Thoracic aorta (tissue), 2 donors: Measurements from ENCODE around the gene FMNL3. TPM values are rescaled to one million over a fixed set of nuclear protein-coding genes. Genes with fewer than 3 reads are reported as not detected.

Experiments
- ATAC-seq: fragments of 150-250 bp; one replicate; pipeline ENCODE4 v1.8.0; 2017; ENCODE audit warnings: low read depth; ENCODE audit not compliant: insufficient number of reproducible peaks, low FRiP score
- DNase-seq: peaks from one replicate; pipeline ENCODE4 v3.0.0-alpha.2; 2020; ENCODE audit warnings: low spot score
- H3K27ac ChIP-seq, 2 donors: fragments of 200-600 bp; sonication (generic); 1 replicate in 1 of 2; 2 replicates in 1 of 2; pipeline ENCODE4 v1.5.1; 2016; ENCODE audit warnings: mild to moderate bottlenecking in 2 of 2, moderate library complexity in 2 of 2
- H3K27me3 ChIP-seq: fragments of 200-600 bp; sonication (generic); replicated peaks from 2 replicates; pipeline ENCODE4 v1.6.0; 2016; ENCODE audit warnings: mild to moderate bottlenecking; ENCODE audit not compliant: insufficient read depth
- H3K36me3 ChIP-seq: fragments of 200-600 bp; sonication (generic); one replicate; pipeline ENCODE4 v1.5.1; 2016
- H3K4me1 ChIP-seq, 2 donors: fragments of 200-600 bp; sonication (generic); 1 replicate in 1 of 2; 2 replicates in 1 of 2; pipeline versions ENCODE4 v1.5.1 to v1.6.0; 2016; ENCODE audit warnings: low read depth in 2 of 2, mild to moderate bottlenecking in 1 of 2; ENCODE audit not compliant: control insufficient read depth in 1 of 2
- H3K4me3 ChIP-seq: fragments of 200-600 bp; sonication (generic); 2 replicates; pipeline ENCODE4 v1.5.1; 2016; ENCODE audit warnings: mild to moderate bottlenecking
- H3K9me3 ChIP-seq: fragments of 200-600 bp; sonication (generic); 2 replicates; pipeline ENCODE4 v1.5.1; 2016
- CTCF ChIP-seq: fragments of 200-600 bp; sonication (generic); IDR thresholded peaks from one replicate; pipeline ENCODE4 v1.5.1; 2019; ENCODE audit warnings: antibody characterized with exemption
- total RNA-seq, 2 donors: library from RNA; depleted of rRNA; stranded (reverse); fragments of >200 nt; gene quantifications; one replicate each; pipeline versions ENCODE4 v1.1.0 to v1.2.3, GENCODE V29; 2016

FMNL3 gene
- total RNA-seq, 2 donors from 2014 or later = 26.7 to 37.4 TPM

DNA sequence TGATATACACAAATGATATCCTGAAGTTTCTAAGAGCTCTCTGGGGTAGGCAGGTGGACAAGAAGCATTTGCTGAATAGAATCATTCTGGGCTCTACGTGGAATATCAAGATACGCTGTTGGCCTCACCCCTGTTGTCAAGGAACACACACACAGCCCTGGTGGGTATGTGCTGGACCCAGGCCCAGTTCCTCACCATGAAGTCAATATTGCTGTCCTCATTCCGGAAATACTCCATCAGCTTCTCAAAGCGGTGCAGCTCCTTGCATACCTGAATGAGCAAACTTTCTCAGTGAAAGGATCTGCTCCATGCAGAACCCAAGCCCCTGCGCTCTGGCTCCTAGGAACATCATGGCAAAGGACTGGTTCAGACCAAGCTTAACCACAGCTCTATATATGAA, 52.5 kb downstream of the FMNL3 start:
- DNase-seq = no peak
- Histone ChIP-seq H3K36me3 (peaks cover 4% of the 10 kb centered on the region), H3K4me3 (no peak overlapping the region)

DNA sequence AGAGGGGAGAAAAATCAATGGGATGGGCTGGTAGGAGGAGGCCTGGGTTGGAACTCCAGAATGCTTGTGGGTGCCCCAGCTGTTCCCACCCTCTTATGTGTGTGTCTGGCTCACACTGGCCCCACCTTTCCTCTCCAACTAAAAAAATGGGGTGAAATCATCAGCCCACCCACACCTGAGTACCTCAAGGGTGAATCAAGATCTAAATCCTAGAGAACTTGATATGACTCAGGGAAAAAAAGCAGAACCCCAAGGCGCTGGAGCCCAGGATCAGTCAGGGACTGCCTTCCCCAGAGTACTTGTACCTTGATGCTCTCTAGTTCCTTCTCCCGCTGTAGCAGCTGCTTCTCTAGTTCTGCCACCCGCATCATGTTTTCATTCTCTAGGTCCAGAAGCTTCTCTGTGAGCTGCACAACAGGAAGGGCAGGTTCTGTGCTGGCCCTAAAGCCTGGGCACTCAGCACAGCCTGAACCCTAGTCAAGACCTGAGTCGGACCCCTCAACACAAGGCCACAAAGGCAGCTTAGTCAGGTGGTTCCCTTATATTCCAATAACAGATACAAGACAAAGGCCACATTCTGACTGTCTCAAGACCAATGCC, 54.2 kb downstream of the FMNL3 start:
- H3K27ac ChIP-seq = no peak overlapping the region
- H3K9me3 ChIP-seq = no peaks in the 10 kb centered on the region
- no peak for ATAC-seq
- peaks cover 3 to 8% of the 10 kb centered on the region in 2 donors for H3K4me1 ChIP-seq
- no peak overlapping the region for H3K4me3 ChIP-seq
- peaks cover 7% of the 10 kb centered on the region for H3K36me3 ChIP-seq
- H3K27me3 ChIP-seq = no peaks in the 10 kb centered on the region
- DNase-seq = no peak
- no peak for TF ChIP-seq CTCF

More for the DNA sequence above, 52.5 kb downstream of the FMNL3 start:
- Histone ChIP-seq H3K27ac (no peak overlapping the region), H3K4me1 (no peaks in the 10 kb centered on the region), H3K9me3 (no peaks in the 10 kb centered on the region), H3K27me3 (no peaks in the 10 kb centered on the region)
- no peak for TF ChIP-seq CTCF
- ATAC-seq = no peak

DNA sequence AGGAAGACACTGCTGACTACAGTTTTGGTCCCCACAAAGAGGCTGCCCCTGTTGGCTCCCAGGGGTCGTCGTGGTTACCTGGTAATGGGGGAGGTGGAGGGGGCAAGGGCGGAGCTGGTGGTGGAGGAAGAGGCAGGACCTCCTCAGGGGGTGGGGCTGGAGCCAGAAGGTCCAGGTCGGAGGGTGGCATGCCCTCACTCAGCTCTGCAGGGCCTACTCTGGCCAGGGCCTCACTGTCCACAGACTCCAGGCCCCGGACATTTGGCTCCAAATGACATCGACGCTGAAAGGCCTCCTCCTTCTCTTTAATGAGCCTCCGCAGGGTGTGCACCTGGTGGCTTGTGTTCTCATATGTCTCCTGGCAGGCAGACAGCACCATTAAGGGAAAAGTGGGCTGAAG, 55.4 kb downstream of the FMNL3 start:
- DNase-seq = no peak

DNA sequence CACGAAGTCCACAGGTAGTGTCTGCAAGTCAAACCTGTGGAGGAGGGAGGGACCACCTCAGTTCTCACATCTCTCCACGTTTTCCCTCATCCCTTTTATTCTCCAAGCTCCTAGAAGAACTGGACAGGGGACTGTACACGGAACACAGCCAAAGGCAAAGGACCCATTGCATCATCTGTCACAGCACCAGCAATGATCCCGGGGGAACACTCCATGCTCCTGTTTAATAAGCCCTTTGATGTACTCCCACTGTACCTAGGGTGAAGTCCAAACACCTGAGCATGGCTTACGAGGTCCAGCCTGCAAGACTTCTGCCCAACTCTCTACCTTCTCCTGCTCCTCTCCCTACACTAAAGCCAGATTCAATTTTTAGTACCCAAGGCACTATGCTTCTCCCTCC, 57.3 kb downstream of the FMNL3 start:
- DNase-seq = no peak
- no peak overlapping the region for H3K4me3 ChIP-seq
- peaks cover 18% of the 10 kb centered on the region for H3K36me3 ChIP-seq

More for the DNA sequence above, 55.4 kb downstream of the FMNL3 start:
- Histone ChIP-seq H3K4me1 (peaks cover 14 to 20% of the 10 kb centered on the region in 2 donors), H3K36me3 (peaks cover 9% of the 10 kb centered on the region), H3K4me3 (no peak overlapping the region), H3K27ac (no peak overlapping the region), H3K27me3 (no peaks in the 10 kb centered on the region), H3K9me3 (no peaks in the 10 kb centered on the region)
- TF ChIP-seq CTCF = no peak
- no peak for ATAC-seq

DNA sequence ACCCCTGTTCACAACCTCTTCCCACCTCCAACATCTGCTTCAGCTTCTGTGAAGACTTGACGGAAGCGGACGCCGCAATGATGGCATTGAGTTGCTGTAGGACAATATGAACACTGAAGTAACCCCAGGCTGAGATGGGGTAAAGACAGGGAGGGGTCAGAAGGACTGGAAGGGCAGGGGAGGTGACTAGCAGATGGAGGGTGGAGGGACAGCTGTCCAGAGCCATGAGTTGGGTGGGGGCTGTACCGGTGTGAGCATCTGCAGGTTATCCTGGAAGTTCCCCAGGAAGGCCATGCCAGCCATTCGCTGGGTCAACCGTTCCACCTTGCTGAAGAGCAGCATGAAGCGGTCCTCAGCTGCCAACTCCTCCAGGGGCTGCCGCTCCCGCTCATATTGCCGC, 57.8 kb downstream of the FMNL3 start:
- H3K36me3 ChIP-seq = peaks cover 18% of the 10 kb centered on the region
- H3K4me1 ChIP-seq = peaks cover 14 to 21% of the 10 kb centered on the region in 2 donors
- no peak overlapping the region for H3K27ac ChIP-seq
- no peak for ATAC-seq
- no peaks in the 10 kb centered on the region for H3K27me3 ChIP-seq
- TF ChIP-seq CTCF = no peak
- DNase-seq = no peak
- no peaks in the 10 kb centered on the region for H3K9me3 ChIP-seq
- H3K4me3 ChIP-seq = no peak overlapping the region

More for the DNA sequence above, 57.3 kb downstream of the FMNL3 start:
- H3K4me1 ChIP-seq = peaks cover 14 to 21% of the 10 kb centered on the region in 2 donors
- ATAC-seq = no peak
- TF ChIP-seq CTCF = no peak
- H3K9me3 ChIP-seq = no peaks in the 10 kb centered on the region
- H3K27ac ChIP-seq = no peak overlapping the region
- H3K27me3 ChIP-seq = no peaks in the 10 kb centered on the region
